ENCODE results near the gene ERMAP.

Gene ERMAP

GRCh38 chr1:42773420-42773819, 43.5 kb upstream of the ERMAP start:
- H3K23ac ChIP-seq (ENCODE audit: low read length) = no peak overlapping the region
- H3K14ac ChIP-seq (ENCODE audit: low read length) = no peak overlapping the region
- no peak overlapping the region for H3K4ac ChIP-seq (ENCODE audit: low read depth, low read length)
- H3K18ac ChIP-seq (ENCODE audit: low read length) = no peak overlapping the region
- no peaks in the 10 kb centered on the region for H3K27me3 ChIP-seq (ENCODE audit: insufficient read depth, low read length)
- H4K8ac ChIP-seq (ENCODE audit: low read depth, low read length) = no peak overlapping the region
- no peak overlapping the region for H2BK120ac ChIP-seq (ENCODE audit: insufficient read depth, low read length, poor library complexity)
- H3K4me2 ChIP-seq (ENCODE audit: low read length) = no peak overlapping the region
- H3K4me1 ChIP-seq (ENCODE audit: control insufficient read depth in 1 of 2, insufficient read depth in 2 of 2, low read length in 2 of 2) = no peaks in the 10 kb centered on the region
- no peak overlapping the region for H4K91ac ChIP-seq (ENCODE audit: low read depth, low read length)
- H2BK5ac ChIP-seq (ENCODE audit: low read depth, low read length, poor library complexity) = no peak overlapping the region
- DNase-seq = no peak
- H3K4me3 ChIP-seq (ENCODE audit: low read depth, low read length) = no peak overlapping the region
- WGBS (ENCODE audit: extremely low coverage, insufficient coverage, insufficient read length) = no CpG with 5 or more reads among the region's 2 CpGs
- H2BK12ac ChIP-seq (ENCODE audit: low read length) = no peak overlapping the region
- H4K12ac ChIP-seq (ENCODE audit: low read depth, low read length) = no peak overlapping the region
- H2AFZ ChIP-seq (ENCODE audit: insufficient read depth, low read length, poor library complexity) = no peak overlapping the region
- H3K36me3 ChIP-seq (ENCODE audit: control insufficient read depth in 1 of 2, insufficient read depth in 2 of 2, low read length in 2 of 2) = peaks cover 9 to 25% of the 10 kb centered on the region in 2 experiments
- H3K79me2 ChIP-seq (ENCODE audit: control insufficient read depth, insufficient read depth, low read length, poor library complexity) = no peaks in the 10 kb centered on the region
- H3K27ac ChIP-seq (ENCODE audit: low read depth, low read length) = no peak overlapping the region
- H3K9me3 ChIP-seq (ENCODE audit: insufficient read depth, low read depth, low read length) = no peaks in the 10 kb centered on the region
- no peak overlapping the region for H3K9ac ChIP-seq (ENCODE audit: low read length)
- H2AK5ac ChIP-seq (ENCODE audit: low read length) = no peak overlapping the region
- no peaks in the 10 kb centered on the region for H3K79me1 ChIP-seq (ENCODE audit: low read length)

- no peak for DNase-seq
- no peak overlapping the region for H4K8ac ChIP-seq (ENCODE audit: low read depth, low read length)
- no peaks in the 10 kb centered on the region for H3K79me1 ChIP-seq (ENCODE audit: low read length)
- no peak overlapping the region for H3K14ac ChIP-seq (ENCODE audit: low read length)
- H3K4ac ChIP-seq (ENCODE audit: low read depth, low read length) = no peak overlapping the region
- no peak overlapping the region for H2BK5ac ChIP-seq (ENCODE audit: low read depth, low read length, poor library complexity)
- H3K27me3 ChIP-seq (ENCODE audit: insufficient read depth, low read length) = no peaks in the 10 kb centered on the region
- no peak overlapping the region for H2BK120ac ChIP-seq (ENCODE audit: insufficient read depth, low read length, poor library complexity)
- no peak overlapping the region for H2BK12ac ChIP-seq (ENCODE audit: low read length)
- no peak overlapping the region for H4K91ac ChIP-seq (ENCODE audit: low read depth, low read length)
- WGBS (ENCODE audit: extremely low coverage, insufficient coverage, insufficient read length) = no CpG with 5 or more reads among the region's 5 CpGs
- H3K27ac ChIP-seq (ENCODE audit: low read depth, low read length) = no peak overlapping the region
- no peak overlapping the region for H3K18ac ChIP-seq (ENCODE audit: low read length)
- H3K79me2 ChIP-seq (ENCODE audit: control insufficient read depth, insufficient read depth, low read length, poor library complexity) = no peaks in the 10 kb centered on the region
- no peak overlapping the region for H2AK5ac ChIP-seq (ENCODE audit: low read length)
- H3K4me1 ChIP-seq (ENCODE audit: control insufficient read depth in 1 of 2, insufficient read depth in 2 of 2, low read length in 2 of 2) = no peaks in the 10 kb centered on the region
- H3K9ac ChIP-seq (ENCODE audit: low read length) = no peak overlapping the region
- H4K12ac ChIP-seq (ENCODE audit: low read depth, low read length) = no peak overlapping the region
- H3K4me3 ChIP-seq (ENCODE audit: low read depth, low read length) = no peak overlapping the region
- H3K23ac ChIP-seq (ENCODE audit: low read length) = no peak overlapping the region
- no peak overlapping the region for H3K4me2 ChIP-seq (ENCODE audit: low read length)
- no peaks in the 10 kb centered on the region for H3K9me3 ChIP-seq (ENCODE audit: insufficient read depth, low read depth, low read length)
- peaks cover 9 to 25% of the 10 kb centered on the region in 2 experiments for H3K36me3 ChIP-seq (ENCODE audit: control insufficient read depth in 1 of 2, insufficient read depth in 2 of 2, low read length in 2 of 2)
- H2AFZ ChIP-seq (ENCODE audit: insufficient read depth, low read length, poor library complexity) = no peak overlapping the region
These were observed 41.9 kb upstream of the ERMAP start for GRCh38 chr1:42774928-42775526.

- no peak overlapping the region for H4K8ac ChIP-seq (ENCODE audit: low read depth, low read length)
- H3K4me1 ChIP-seq (ENCODE audit: control insufficient read depth in 1 of 2, insufficient read depth in 2 of 2, low read length in 2 of 2) = no peaks in the 10 kb centered on the region
- peaks cover 11 to 30% of the 10 kb centered on the region in 2 experiments for H3K36me3 ChIP-seq (ENCODE audit: control insufficient read depth in 1 of 2, insufficient read depth in 2 of 2, low read length in 2 of 2)
- no peak overlapping the region for H3K14ac ChIP-seq (ENCODE audit: low read length)
- H3K27me3 ChIP-seq (ENCODE audit: insufficient read depth, low read length) = no peaks in the 10 kb centered on the region
- no peak overlapping the region for H3K18ac ChIP-seq (ENCODE audit: low read length)
- H2AFZ ChIP-seq (ENCODE audit: insufficient read depth, low read length, poor library complexity) = no peak overlapping the region
- DNase-seq = no peak
- no peak overlapping the region for H2AK5ac ChIP-seq (ENCODE audit: low read length)
- no peak overlapping the region for H3K4ac ChIP-seq (ENCODE audit: low read depth, low read length)
- H3K4me3 ChIP-seq (ENCODE audit: low read depth, low read length) = no peak overlapping the region
- H3K9ac ChIP-seq (ENCODE audit: low read length) = no peak overlapping the region
- H3K9me3 ChIP-seq (ENCODE audit: insufficient read depth, low read depth, low read length) = no peaks in the 10 kb centered on the region
- no peak overlapping the region for H2BK120ac ChIP-seq (ENCODE audit: insufficient read depth, low read length, poor library complexity)
- H4K12ac ChIP-seq (ENCODE audit: low read depth, low read length) = no peak overlapping the region
- no peaks in the 10 kb centered on the region for H3K79me1 ChIP-seq (ENCODE audit: low read length)
- H3K23ac ChIP-seq (ENCODE audit: low read length) = no peak overlapping the region
- no peak overlapping the region for H4K91ac ChIP-seq (ENCODE audit: low read depth, low read length)
- no CpG with 5 or more reads among the region's 6 CpGs for WGBS (ENCODE audit: extremely low coverage, insufficient coverage, insufficient read length)
- no peak overlapping the region for H2BK12ac ChIP-seq (ENCODE audit: low read length)
- no peak overlapping the region for H3K4me2 ChIP-seq (ENCODE audit: low read length)
- H3K79me2 ChIP-seq (ENCODE audit: control insufficient read depth, insufficient read depth, low read length, poor library complexity) = no peaks in the 10 kb centered on the region
- no peak overlapping the region for H3K27ac ChIP-seq (ENCODE audit: low read depth, low read length)
- H2BK5ac ChIP-seq (ENCODE audit: low read depth, low read length, poor library complexity) = no peak overlapping the region
These were observed 40.4 kb upstream of the ERMAP start for GRCh38 chr1:42776502-42776901.

- H3K23ac ChIP-seq (ENCODE audit: low read length) = no peak overlapping the region
- no peaks in the 10 kb centered on the region for H3K9me3 ChIP-seq (ENCODE audit: insufficient read depth, low read depth, low read length)
- no peak overlapping the region for H3K4me2 ChIP-seq (ENCODE audit: low read length)
- H2AK5ac ChIP-seq (ENCODE audit: low read length) = no peak overlapping the region
- H2AFZ ChIP-seq (ENCODE audit: insufficient read depth, low read length, poor library complexity) = no peak overlapping the region
- no peak overlapping the region for H3K4ac ChIP-seq (ENCODE audit: low read depth, low read length)
- H3K27ac ChIP-seq (ENCODE audit: low read depth, low read length) = no peak overlapping the region
- H4K91ac ChIP-seq (ENCODE audit: low read depth, low read length) = no peak overlapping the region
- no peaks in the 10 kb centered on the region for H3K4me1 ChIP-seq (ENCODE audit: control insufficient read depth in 1 of 2, insufficient read depth in 2 of 2, low read length in 2 of 2)
- no peak overlapping the region for H4K8ac ChIP-seq (ENCODE audit: low read depth, low read length)
- H3K9ac ChIP-seq (ENCODE audit: low read length) = no peak overlapping the region
- H3K79me2 ChIP-seq (ENCODE audit: control insufficient read depth, insufficient read depth, low read length, poor library complexity) = no peaks in the 10 kb centered on the region
- peak in 1 of 2 donors; percentile 51 for DNase-seq
- no peak overlapping the region for H3K4me3 ChIP-seq (ENCODE audit: low read depth, low read length)
- no peaks in the 10 kb centered on the region for H3K79me1 ChIP-seq (ENCODE audit: low read length)
- H3K14ac ChIP-seq (ENCODE audit: low read length) = no peak overlapping the region
- no peak overlapping the region for H2BK12ac ChIP-seq (ENCODE audit: low read length)
- H4K12ac ChIP-seq (ENCODE audit: low read depth, low read length) = no peak overlapping the region
- no peaks in the 10 kb centered on the region for H3K27me3 ChIP-seq (ENCODE audit: insufficient read depth, low read length)
- H3K18ac ChIP-seq (ENCODE audit: low read length) = no peak overlapping the region
- H2BK120ac ChIP-seq (ENCODE audit: insufficient read depth, low read length, poor library complexity) = no peak overlapping the region
- H3K36me3 ChIP-seq (ENCODE audit: control insufficient read depth in 1 of 2, insufficient read depth in 2 of 2, low read length in 2 of 2) = peaks cover 13 to 34% of the 10 kb centered on the region in 2 experiments
- H2BK5ac ChIP-seq (ENCODE audit: low read depth, low read length, poor library complexity) = no peak overlapping the region
These were observed 39.1 kb upstream of the ERMAP start for GRCh38 chr1:42777852-42778251.
